ENCODE data around the gene ATP2C2. TPM values are rescaled to one million over a fixed set of nuclear protein-coding genes. Genes with fewer than 3 reads are reported as not detected.
A peak's percentile ranks its signal among the peaks of the same experiment; 100 is the strongest.
"Not testable (repeated sequence)": the region's sequence is repeated elsewhere in the genome, so short reads cannot be mapped to it uniquely, and the experiment has no call there.

ATP2C2 gene
- total RNA-seq, 4 donors from 2014 or later: 138 to 3,342 (median 155) TPM

DNA sequence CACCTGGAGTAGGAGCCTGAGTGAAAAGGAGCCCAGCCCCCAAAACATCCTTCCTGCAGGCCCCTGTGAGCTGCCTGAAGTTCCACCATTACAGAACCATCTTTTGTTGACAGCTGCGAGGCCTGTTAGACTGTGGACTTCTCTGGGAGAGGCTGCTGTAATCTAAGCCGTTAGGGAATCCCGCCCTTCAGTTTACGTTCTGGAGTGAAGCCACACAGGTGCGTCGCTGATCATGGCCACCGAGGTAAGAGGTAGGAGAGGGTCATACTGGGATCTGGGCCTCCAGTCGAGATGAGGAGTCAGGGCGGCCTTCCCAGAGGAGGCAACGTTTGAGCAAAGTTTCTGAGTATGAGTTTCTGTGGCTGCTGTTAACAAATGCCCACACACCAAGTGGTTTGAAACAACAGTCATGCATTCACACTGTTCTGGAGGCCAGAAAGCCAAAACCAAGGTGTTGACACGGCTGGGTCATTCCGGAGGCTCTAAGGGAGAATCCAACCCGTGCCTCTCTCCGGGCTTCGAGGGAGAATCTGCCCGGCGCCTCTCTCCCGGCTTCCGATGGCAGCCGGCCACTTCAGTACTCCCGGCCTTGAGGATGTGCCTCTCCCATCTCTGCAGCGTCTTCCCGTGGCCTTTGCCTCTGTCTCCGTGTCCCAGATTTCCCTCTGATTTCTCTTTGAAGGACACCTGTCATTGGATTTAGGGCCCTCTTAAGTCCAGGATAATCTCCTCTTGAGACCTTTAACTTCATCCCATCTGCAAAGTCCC lies 26.6 kb upstream of the ATP2C2 start:
- in situ Hi-C loops (cut with MboI; ENCODE audit: low pct_ligation_motif_present in 1 of 4, low pct_unique_long_range_greater_than_20kb in 1 of 4, low sequenced_read_pairs in 3 of 4) (no loop called here), intact Hi-C loops (cut with DNase I; ENCODE audit: low total_unique reads) (no loop called here)
- peaks cover 5 to 9% of the 10 kb centered on the region in 2 donors for H3K9me3 ChIP-seq
- DNase-seq: peak; percentile 77
- no peak overlapping the region for H3K4me3 ChIP-seq
- no peaks in the 10 kb centered on the region for H3K36me3 ChIP-seq
- TF ChIP-seq, protein P1, sequence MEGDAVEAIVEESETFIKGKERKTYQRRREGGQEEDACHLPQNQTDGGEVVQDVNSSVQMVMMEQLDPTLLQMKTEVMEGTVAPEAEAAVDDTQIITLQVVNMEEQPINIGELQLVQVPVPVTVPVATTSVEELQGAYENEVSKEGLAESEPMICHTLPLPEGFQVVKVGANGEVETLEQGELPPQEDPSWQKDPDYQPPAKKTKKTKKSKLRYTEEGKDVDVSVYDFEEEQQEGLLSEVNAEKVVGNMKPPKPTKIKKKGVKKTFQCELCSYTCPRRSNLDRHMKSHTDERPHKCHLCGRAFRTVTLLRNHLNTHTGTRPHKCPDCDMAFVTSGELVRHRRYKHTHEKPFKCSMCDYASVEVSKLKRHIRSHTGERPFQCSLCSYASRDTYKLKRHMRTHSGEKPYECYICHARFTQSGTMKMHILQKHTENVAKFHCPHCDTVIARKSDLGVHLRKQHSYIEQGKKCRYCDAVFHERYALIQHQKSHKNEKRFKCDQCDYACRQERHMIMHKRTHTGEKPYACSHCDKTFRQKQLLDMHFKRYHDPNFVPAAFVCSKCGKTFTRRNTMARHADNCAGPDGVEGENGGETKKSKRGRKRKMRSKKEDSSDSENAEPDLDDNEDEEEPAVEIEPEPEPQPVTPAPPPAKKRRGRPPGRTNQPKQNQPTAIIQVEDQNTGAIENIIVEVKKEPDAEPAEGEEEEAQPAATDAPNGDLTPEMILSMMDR (IDR thresholded peaks at IDR 0.05): no peak
- TF ChIP-seq EP300 (IDR thresholded peaks at IDR 0.05; ENCODE audit: low read depth): no peak
- peak; percentile 57 for TF ChIP-seq POLR2A (IDR thresholded peaks at IDR 0.05)
- TF ChIP-seq POLR2AphosphoS5 (IDR thresholded peaks at IDR 0.05): peak; percentile 8 to 77 (median 50)
- no peaks in the 10 kb centered on the region for H3K27me3 ChIP-seq
- 68% methylated on average over 24 of the region's 24 CpGs; no CpG with 5 or more reads in 1 of the 2 donors for WGBS, 2 donors (ENCODE audit: low coverage in 1 of 2)
- H3K4me1 ChIP-seq: peaks cover 2 to 26% (median 16%) of the 10 kb centered on the region in 4 donors
- H3K27ac ChIP-seq: peak overlapping the region; percentile 68 to 82 (median 80)

DNA sequence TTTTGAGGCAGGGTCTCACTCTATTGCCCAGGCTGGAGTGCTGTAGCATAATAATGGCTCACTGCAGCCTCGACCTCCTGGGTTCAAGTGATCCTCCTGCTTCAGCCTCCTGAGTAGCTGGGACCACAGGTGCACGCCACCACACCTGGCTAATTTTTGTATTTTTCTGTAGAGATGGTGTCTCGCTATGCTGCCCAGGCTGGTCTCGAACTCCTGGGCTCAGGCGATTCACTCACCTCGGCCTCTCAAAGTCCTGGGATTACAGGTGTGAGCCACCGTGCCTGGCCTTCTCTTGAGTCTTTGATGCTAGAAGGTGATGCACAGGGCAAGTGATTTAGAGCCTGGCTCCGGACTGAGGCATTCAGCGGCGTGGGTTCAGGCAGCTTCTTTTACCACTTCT lies 24.5 kb upstream of the ATP2C2 start:
- in situ Hi-C loops (cut with MboI; ENCODE audit: low pct_ligation_motif_present in 1 of 4, low pct_unique_long_range_greater_than_20kb in 1 of 4, low sequenced_read_pairs in 3 of 4); H3K9me3 ChIP-seq; intact Hi-C loops (cut with DNase I; ENCODE audit: low total_unique reads); H3K27me3 ChIP-seq; H3K36me3 ChIP-seq; DNase-seq; H3K27ac ChIP-seq; H3K4me3 ChIP-seq: not testable (repeated sequence)
- WGBS, 2 donors (ENCODE audit: low coverage in 1 of 2): 89% methylated on average over 10 of the region's 10 CpGs; no CpG with 5 or more reads in 1 of the 2 donors
- peaks cover 2 to 36% (median 24%) of the 10 kb centered on the region in 4 donors for H3K4me1 ChIP-seq

DNA sequence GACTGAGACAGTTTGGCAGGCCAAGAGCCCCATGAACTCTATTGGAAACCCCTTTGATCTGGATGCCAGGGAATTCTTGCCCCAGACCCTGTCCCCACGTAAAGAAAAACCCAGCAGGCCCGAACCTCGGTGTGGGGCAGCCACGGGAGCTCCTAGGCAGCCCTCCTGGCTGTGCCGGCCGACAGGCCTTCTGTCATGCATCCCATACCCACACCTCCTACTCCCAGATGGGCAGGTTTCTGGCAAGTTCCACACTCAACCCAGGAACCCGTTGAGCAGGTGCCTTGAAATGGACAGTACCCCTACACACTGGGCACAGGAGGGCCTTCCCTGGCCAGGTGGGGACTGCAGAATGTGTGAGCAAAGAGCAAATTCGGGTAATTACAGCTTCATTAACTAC lies 23.6 kb upstream of the ATP2C2 start:
- no peak for DNase-seq
- peaks cover 2 to 46% (median 34%) of the 10 kb centered on the region in 4 donors for H3K4me1 ChIP-seq
- in situ Hi-C loops (cut with MboI; ENCODE audit: low pct_ligation_motif_present in 1 of 4, low pct_unique_long_range_greater_than_20kb in 1 of 4, low sequenced_read_pairs in 3 of 4): no loop called here
- 83% methylated on average over 8 of the region's 8 CpGs; no CpG with 5 or more reads in 1 of the 2 donors for WGBS, 2 donors (ENCODE audit: low coverage in 1 of 2)
- H3K27me3 ChIP-seq: no peaks in the 10 kb centered on the region
- TF ChIP-seq EP300 (IDR thresholded peaks at IDR 0.05; ENCODE audit: low read depth): no peak
- TF ChIP-seq POLR2AphosphoS5 (IDR thresholded peaks at IDR 0.05): no peak
- no peak for TF ChIP-seq POLR2A (IDR thresholded peaks at IDR 0.05)
- TF ChIP-seq, protein P1 (IDR thresholded peaks at IDR 0.05): no peak
- H3K36me3 ChIP-seq: no peaks in the 10 kb centered on the region
- intact Hi-C loops (cut with DNase I; ENCODE audit: low total_unique reads): no loop called here
- no peak overlapping the region for H3K4me3 ChIP-seq
- H3K27ac ChIP-seq: no peak overlapping the region
- H3K9me3 ChIP-seq: no peaks in the 10 kb centered on the region

DNA sequence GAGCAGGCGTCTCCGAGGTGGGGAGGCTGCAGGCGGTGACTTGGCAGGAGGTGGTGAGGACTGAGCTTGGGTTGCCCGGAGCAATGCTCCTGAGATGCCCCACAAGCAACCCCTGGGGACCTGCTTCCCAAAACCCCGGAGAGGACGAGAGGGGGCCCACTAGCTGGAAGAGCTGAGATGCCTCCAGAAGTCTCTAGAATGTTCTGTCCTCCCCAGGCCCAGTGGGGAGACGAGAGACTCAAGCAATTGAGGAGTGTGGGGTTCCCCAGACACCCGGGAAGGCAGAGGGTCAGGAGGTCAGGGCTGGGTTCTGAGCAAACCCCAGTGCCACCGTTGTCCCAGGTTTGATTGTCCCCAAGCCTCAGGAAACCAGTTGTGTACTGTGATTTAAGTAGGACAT lies 21.2 kb upstream of the ATP2C2 start:
- intact Hi-C loops (cut with DNase I; ENCODE audit: low total_unique reads) (no loop called here), in situ Hi-C loops (cut with MboI; ENCODE audit: low pct_ligation_motif_present in 1 of 4, low pct_unique_long_range_greater_than_20kb in 1 of 4, low sequenced_read_pairs in 3 of 4) (no loop called here)
- WGBS, 2 donors (ENCODE audit: low coverage in 1 of 2): 89% methylated on average over 9 of the region's 9 CpGs; no CpG with 5 or more reads in 1 of the 2 donors
- Histone ChIP-seq H3K27me3 (no peaks in the 10 kb centered on the region), H3K4me1 (peaks cover 0 to 44% (median 32%) of the 10 kb centered on the region in 4 donors), H3K36me3 (no peaks in the 10 kb centered on the region), H3K4me3 (no peak overlapping the region), H3K27ac (no peak overlapping the region), H3K9me3 (no peaks in the 10 kb centered on the region)
- no peak for DNase-seq
- TF ChIP-seq POLR2AphosphoS5 (IDR thresholded peaks at IDR 0.05) (no peak), POLR2A (IDR thresholded peaks at IDR 0.05) (no peak), EP300 (IDR thresholded peaks at IDR 0.05; ENCODE audit: low read depth) (no peak)
- TF ChIP-seq, protein P1 (IDR thresholded peaks at IDR 0.05): no peak
